Measurements from ENCODE around the gene ROR1.

The ROR1 gene

DNA sequence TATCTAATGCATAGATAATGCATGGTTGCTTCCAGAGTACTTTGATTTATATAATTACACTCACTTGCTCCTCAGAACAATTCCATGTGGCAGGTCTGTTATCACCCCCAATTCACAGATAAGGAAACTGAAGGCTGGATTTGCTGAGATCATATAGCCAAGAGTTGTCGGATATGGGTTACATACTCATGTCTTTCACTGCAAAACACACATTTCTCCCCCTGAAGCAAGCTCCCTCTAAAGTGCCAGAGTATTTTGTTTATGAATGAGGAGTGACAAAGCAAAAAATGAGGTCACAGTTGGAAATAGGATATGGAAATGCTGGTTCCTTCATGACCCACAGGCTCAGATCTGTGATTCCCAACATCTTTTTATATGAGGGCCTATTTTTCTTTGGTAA, 134.2 kb downstream of the ROR1 start:
- no peak for DNase-seq (ENCODE audit: low read depth in 2 of 2)

DNA sequence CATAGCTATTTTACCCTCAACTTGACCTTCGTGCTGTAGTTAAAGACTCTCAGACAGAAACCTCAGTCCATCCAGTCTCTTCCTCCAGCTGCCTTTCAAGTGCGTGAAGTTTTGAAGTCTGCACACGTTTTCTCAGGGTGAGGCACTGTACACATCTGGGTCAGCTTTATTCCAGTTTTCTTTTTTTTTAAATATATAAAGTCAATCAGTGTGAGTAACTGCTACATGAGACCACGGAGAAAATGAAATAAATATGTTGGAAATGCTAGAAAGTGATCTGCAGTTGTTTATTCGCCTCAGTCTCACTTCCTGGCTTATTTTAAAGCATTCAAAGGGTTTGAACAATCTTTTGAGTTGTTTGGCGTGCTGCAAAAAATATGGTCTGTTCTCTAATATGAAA, 135.7 kb downstream of the ROR1 start:
- no peak for DNase-seq (ENCODE audit: low read depth in 2 of 2)

DNA sequence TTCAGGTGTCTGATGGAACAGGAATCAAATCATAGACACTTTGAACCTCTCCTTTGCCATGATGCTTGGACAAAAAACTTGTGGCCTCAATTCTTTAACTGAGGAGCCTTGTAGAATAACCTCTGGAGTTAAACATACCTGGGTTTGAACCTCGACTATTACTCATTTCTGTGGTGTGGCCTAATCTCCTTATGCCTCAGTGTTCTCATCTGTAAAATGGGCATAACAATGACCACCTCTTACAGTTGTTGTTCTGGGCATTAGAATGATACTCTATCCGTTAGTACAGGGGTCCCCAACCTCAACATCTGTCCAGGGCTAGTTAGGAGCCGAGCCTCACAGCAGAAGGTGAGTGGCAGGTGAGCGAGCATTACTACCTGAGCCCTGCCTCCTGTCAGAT, 137.2 kb downstream of the ROR1 start:
- DNase-seq (ENCODE audit: low read depth in 2 of 2) = no peak

DNA sequence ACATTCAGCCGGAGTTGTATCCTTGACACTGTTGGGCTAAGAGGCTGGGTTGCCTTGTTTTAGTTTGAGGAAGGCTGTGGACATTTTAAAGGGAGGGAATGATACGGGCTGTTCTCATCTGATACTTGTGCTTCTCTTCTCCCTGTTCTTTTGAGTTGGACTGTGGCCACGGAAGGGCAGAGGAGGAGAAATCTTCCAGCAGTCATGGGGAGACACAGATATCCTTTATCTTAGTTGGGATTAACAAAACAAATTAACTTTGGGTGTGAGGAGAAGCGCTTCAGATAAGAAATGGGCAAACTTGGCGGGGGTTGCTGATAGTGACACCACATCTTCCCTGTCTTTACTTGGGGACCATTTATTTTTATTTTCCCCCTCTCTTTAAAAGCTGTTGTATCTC, 138.8 kb downstream of the ROR1 start:
- DNase-seq (ENCODE audit: low read depth in 2 of 2) = no peak

DNA sequence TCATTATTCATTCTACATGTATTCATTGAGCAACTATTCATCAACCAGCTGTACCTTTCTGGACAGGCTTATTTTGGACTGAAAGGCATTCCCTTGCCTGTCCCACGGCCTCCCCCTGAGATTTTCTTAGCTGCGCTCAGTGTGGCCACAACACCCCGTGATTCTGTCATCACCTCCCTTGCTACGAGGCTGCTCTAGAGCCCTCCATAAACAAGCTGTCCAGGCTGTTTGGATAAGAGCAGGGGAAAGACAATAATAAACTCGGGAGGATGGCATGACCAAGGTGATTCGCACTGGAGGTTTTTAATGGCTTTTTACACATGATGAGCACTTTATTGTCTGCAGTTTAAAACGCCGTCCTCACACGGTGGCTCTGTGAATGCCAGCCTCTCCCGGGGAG, 139.7 kb downstream of the ROR1 start:
- no peak for DNase-seq (ENCODE audit: low read depth in 2 of 2)

DNA sequence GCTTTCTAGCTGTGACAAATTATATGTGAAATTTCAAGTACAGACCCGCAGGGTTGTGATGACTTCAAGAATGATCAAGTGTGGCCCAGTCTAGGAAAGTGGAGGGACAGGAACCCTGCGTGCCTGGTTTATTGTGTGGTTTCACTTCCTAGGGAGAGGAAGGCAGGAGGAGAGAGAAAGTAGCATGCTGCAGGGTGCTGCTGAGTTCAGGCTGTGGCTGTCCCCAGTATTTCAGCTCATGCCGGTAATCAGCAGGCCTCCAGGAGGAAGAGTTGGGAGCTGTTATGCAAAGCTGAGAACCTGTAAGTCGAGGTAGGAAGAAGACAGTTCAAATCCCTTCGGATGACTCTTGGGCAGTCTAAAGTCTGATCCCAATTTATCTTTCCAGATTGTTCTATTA, 140.4 kb downstream of the ROR1 start:
- DNase-seq (ENCODE audit: low read depth in 2 of 2) = no peak

DNA sequence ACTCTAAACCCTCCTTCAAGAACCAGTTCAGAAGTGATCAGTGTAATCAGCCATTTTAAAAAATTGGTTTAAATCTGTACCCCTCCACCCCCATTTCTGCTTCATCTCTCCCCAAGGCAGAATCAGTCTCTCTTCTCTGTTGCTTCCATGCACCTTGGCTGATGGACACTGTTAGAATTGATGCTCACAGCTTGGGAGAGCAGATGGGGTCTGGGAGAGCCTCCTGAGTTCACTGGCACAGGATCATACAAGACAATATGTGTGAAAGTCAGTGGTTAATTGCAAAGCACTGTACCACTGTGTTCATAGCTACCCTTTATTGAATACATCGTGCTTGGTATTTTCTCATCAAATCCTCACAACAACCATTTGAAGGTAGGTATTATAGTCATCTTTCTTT, 140.9 kb downstream of the ROR1 start:
- no peak for DNase-seq (ENCODE audit: low read depth in 2 of 2)

DNA sequence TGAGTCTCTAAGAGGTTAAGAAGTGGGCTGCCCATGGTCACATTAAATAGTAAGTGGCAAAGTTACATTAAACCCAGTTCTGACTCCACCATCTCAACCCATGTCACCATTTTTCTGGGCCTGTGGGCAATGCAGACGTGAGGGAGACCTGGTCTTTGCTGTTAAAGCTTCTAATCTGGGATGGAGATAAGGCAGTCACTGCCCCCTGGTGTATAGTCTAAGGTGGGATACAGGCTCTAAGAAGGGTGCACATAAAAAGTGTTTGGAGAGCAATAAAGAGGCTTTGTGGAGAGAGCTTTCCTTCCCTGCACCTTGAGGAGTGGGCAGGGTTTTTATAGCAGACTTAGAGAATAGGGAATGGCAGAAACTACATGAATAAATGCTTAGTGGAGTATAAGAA, 141.3 kb downstream of the ROR1 start:
- DNase-seq (ENCODE audit: low read depth in 2 of 2) = no peak

DNA sequence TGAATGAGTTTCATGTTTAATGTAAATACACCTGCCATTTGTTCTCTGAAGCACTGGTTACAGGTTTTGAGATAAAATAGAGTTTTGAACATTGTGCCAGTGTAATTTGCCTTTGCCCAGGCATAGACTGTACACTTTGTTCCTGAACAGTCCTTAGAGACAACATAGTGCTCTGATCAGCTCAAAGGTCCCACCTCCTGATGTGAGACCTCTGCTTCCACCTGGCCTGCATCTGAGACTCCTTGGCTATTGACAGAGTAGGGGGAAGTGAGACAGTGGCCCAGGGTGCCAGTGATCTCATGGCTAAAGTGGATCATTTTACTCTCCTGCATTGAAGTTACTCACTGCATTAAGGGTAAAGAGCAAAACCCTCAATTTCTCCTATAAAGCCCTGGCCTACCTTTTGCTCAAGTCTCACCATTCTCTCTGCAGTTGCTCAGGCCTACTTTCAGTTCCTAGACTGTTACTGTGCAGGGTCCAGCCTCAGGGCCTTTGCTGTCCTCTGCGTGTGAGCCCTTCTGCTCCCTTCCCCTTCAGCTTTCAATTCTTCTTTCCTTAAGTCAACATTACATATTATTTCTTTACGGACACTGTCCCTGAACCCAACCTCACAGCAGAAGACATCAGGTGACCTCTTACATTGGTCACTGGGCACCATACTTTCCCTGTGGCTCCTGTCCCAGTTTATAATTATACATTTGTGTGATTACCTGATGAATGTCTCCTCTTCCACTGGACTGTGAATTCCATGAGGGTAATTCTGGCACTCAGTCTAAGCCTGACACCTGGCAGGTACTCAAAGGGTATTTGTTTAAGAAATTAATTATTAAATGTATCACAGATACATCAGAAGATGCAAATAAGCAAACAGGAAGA, 142.9 kb downstream of the ROR1 start:
- DNase-seq (ENCODE audit: low read depth in 2 of 2) = no peak

DNA sequence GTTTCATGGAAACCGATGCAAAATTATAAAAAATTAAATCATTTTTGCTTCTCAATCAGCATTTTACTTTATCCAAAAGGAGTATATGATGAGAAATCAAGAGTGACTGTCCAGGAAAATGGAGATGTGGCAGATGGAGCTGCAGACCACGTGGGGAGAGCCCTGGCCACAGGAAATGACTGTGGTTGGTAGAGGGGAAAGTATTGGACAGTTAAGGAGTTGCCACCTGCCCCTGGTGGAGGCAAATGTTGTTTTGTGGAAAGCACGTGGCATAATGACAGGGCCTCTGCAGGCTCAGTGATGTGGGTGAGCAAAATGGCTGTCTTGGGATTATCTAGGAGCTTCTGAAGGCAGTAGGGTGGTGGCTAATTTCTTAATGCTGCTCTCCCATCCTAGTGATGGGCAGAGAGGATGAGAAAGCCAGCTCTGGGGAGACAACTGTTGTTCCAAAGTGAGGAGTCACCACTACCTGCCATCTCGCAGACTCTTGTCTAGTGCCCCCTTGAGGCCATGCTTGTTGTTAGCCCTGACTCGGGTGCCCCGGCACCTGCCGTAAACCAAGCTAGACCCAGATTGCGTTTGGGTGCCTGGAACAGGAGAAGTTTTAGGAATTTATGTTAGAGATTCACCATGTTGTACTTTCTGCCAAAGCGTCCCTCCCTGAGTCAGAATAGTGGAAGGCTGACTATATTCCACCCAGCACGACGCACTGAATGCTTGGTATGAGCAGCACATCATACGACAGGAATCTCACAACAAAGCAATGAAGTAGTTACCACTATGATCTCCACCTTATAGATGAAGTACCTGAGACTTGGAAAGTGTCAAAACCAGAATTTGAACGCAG, 144.0 kb downstream of the ROR1 start:
- no peak for DNase-seq (ENCODE audit: low read depth in 2 of 2)

DNA sequence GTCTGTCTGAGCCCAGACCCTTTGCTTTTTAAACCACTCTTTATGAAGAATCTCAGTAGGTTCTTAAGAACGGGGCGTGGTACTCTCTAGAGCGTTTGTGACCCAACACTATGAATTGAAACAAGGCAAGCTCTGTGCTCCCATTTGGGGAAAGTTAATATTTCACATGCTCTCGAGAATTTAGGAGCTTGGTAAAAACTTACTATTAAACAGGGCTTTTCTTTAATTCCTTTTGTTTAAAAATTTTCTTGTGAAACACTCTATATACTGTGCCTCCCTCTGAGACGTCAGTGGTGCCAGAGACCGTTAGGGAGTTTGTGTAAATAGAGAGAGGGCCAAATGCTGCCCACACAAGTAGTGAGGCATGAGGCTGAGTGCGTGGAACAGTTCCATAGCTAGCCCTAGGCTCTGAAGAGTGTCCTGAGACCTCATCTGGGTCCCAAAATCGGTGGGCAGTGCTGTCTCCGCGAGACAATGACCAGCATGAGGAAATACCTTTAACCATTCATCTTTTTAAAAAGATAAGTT, 144.7 kb downstream of the ROR1 start:
- DNase-seq (ENCODE audit: low read depth in 2 of 2) = no peak

DNA sequence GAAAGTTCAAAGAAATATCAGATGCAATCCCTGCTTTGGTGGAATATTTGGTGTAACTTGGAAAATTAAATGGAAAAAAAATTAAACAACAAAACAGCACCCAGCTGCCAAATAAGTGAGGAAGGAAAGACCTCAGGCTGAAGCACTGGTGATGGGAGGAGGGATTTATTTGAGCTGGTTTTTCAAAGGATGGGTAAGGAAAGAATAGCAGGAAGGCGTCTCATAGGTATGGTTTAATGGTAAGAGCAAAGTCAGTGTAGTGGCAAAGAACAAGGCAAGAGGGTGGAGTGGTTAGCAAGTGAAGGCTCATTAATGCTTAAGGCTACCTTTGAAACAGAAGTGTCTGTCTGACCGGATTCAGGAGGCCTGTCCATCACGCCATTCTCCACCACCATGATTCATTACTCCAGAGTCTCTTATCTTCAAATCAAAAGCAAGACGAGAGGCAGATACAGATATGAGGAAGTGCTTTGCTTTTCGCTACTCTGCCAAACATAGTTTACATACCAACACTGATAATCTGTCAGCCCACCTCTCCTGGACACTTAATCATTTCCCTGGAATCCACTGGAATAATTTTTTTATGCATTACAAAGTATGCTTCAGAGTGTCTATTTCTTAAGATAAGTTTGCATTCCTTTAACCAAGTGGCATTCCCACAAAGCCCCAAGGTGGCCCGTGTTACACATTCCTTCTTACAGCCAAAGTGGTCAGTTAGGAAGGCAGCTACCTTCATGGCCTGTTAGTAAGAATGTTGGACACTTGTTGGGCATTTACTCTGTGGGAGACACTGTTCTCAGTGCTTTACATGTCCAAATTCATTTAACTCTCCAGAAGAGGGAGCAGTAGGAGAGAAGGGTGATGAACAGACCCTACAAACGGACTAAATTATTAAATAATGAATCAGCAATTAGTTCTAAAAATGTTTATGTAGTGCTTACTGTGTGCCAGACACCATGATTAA, 146.6 kb downstream of the ROR1 start:
- DNase-seq (ENCODE audit: low read depth in 2 of 2) = no peak

DNA sequence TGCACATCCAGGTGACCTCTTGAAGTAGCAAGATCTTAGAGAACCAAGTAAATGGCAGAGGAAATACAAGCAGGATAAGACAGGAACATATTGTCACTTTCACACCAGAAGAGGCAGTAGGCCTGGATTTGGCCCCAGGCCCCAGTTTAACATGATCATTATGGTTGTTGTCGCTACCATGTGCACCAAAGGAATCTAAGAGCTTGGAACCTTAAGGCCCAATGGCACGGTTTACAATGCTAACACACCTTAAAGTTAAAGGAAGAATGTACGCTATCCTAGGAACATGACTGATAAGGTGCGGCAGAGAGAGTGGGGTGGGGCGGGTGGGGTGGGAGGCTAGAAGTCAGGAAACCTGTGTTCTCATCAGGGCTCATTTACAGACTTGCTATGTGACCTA, 147.5 kb downstream of the ROR1 start:
- no peak for DNase-seq (ENCODE audit: low read depth in 2 of 2)

DNA sequence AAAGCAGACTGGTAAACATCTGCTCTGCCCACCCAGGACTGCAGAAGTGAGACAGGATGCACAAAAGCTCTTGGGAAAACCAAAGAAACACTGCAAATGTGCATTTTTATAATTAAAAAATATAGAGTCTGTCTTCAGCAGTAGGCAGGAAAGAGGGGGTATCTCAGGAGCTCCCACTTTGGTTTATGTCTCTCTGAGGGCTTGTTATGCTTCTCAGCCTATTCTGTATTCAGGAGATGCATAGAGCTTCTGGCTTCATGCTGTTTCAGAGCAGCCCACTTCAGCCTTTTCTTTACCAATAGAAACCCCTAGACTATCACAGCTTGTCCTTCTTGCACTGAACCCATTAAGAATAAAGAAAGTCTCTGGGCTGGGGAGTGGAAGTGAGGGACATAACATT, 148.0 kb downstream of the ROR1 start:
- DNase-seq (ENCODE audit: low read depth in 2 of 2) = no peak

DNA sequence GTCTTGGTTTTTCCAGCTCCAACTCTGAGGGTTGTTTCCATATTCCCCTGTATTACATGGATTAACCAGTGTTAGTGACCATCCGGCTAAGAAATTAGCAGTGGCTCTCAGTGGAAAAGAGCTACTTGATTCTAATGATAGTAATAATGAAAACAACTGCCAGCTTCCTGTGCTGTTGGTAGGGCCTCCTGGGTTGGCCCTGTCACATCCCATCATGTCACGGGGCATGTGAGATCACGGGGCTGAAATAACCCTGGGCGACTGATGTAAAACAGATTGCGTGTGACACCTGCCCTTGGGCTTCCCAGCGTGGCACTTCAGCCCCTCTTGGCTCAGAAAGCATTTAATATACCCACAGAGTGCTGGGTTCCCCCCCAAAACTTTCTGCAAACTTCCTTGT, 149.0 kb downstream of the ROR1 start:
- no peak for DNase-seq (ENCODE audit: low read depth in 2 of 2)

DNA sequence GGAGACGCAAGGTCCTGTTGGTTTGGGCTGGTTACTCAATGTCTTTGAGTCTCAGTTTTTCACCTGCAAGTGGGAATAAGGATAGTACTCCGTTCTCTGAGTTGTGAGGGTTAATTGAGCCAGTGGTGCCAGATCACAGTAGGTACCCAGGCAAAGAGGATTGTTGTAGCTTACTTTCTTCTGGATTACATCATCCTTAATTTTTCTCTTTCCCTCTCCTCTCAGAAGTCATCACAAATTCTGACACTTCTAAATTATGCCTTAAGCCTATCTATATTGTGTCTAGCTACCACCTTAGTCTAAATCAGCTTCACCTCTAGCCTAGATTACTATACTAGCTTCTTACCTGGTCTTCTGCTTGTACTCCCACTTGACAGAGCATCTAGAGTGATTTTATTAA, 149.5 kb downstream of the ROR1 start:
- DNase-seq (ENCODE audit: low read depth in 2 of 2) = no peak

DNA sequence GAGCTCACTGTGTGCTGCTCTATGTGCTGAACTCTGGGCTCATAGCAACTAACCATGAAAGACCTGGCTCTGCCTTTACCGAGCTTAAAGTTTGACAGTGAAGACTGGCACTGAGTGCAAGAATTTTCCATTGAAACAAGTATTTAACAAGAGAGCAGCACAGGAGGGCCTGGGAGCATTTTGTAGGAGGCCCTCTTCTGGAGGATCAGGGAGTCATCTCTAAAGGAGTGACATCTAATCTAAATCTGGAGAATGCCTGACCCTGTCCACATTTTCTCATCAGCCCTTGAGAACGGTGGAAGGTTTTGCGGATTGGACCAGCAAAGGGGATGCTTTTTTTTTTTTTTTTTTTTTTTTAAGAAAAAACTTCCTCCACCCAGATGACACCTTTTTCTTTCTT, 150.8 kb downstream of the ROR1 start:
- DNase-seq (ENCODE audit: low read depth in 2 of 2) = no peak

DNA sequence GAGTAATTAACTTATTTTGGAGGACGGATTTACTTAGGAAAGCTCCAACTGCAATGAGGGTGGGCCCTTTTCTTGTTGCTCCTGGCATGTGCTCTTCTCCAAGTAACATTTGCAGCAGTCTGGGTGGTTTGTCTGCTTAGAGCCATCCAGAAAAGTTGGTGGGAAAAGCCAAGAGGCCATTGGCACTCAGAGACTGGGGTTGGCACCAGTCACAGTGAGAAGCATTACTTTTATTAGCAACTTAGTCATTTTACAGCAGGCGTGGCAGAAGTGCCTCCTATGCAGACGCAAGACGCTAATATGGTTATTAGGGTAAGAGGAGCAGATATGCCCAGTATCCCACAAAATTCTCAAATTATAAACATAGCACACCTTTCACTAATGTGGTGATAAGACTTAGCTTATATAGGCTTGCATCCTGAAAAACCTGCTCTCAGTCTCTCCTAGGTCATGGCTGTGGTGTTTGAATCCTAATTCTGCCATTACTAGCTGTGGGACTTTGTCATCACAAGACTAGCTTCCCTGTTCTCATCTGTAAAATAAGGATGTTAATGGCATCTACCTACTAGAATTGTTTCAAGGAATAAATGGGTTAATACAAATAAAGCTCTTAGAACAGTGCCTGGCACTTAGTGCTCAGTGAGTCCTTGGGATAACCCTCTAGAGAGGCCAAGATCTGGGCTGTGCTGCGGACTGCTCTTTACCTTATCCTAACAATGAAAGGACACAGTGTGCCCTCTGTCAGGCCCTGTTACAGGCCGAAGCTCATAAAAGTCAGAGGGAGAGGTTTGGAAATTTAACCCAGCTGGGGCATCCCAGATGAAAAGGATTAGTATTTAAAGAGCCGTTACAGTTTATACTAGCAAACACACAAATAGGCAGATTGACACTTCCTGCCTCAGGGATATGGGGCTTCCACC, 154.6 kb downstream of the ROR1 start:
- DNase-seq (ENCODE audit: low read depth in 2 of 2) = no peak

DNA sequence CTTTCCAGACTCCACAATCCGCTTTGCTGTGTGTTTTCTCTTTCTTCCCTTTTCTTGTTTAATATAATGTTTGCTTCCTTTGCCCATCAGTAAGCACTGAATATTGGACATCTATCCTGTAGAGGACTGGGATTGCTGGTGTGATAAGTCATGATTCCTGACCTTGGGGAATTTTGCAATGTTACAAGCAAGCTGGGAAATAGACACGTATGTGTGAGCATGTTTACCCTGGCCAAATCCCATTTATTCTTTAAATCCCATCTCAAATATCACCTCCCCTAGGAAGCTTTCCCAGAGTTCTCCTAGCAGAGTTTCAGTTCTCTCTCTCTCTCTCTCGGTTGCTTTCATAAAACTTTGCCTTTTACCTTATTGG, 155.3 kb downstream of the ROR1 start:
- no peak for DNase-seq (ENCODE audit: low read depth in 2 of 2)

DNA sequence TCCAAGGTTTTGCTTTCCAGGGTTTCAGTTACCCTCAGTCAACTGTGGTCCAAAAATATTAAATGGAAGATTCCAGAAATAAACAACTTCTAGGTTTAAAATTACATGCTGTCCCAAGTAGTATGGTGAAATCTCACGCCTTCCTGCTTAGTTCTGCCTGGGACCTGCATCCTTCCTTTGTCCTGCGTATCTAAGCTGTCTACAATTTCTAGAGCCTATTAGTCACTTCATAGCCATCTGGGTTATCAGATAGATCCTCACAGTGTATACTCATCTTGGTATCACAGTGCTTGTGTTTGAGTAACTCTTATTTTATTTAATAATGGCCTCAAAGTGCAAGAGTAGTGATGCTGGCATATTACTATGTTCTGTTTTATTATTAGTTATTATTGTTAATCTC, 157.7 kb downstream of the ROR1 start:
- DNase-seq (ENCODE audit: low read depth in 2 of 2) = no peak

DNA sequence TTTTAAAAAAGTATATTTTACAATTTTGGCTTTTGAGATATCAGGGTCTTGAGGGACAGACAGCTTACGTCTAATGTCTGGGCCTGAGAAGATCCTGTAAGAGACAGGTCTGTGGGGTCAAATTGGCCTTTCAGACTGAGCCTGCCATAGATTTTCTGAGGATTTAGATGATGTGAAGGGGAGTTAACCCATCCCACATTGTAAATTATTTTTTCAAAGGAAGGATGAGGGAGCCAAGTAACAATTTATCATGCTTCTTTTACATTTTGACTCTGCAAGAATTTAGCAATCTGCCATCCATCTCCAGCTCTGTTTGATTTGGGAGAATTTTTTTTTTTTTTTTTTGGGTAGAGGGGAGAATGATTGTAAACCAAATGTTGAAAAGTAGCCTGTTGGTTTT, 160.9 kb downstream of the ROR1 start:
- DNase-seq (ENCODE audit: low read depth in 2 of 2) = no peak
